ENCODE measurements around the gene PIK3CB. TPM values are rescaled to one million over a fixed set of nuclear protein-coding genes. Genes with fewer than 3 reads are reported as not detected.
"Not testable (repeated sequence)": the region's sequence is repeated elsewhere in the genome, so short reads cannot be mapped to it uniquely, and the experiment has no call there.

The PIK3CB gene
- total and polyA plus RNA-seq, 4 donors: 8.0 to 29.8 (median 19.3) TPM

DNA sequence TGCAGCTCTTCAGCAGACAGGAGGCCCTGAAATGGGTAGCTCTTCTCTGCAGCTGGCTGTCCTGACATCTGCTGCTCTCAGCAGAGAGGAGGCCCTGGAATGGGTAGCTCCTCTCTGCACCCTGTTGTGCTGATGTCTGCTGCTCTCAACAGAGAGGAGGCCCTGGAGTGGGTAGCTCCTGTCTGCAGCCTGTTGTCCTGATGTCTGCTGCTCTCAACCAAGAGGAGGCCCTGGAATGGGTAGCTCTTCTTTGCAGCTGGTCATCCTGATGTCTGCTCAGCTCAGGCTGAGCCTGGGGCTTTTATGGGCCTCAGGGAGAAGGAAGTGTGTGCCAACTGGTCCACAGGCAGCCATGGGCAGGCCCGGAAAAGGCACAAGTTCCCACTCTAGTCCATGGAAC lies 66.6 kb downstream of the PIK3CB start:
- Histone ChIP-seq H3K9me3 (ENCODE audit: control insufficient read depth, low read length) (no peaks in the 10 kb centered on the region), H3K4me3 (ENCODE audit: low read length in 2 of 2) (no peak overlapping the region), H3K27me3 (ENCODE audit: control insufficient read depth in 1 of 2, insufficient read depth in 2 of 2, low read length in 1 of 2) (no peaks in the 10 kb centered on the region), H3K27ac (ENCODE audit: low read depth in 1 of 2, low read length in 2 of 2) (no peak overlapping the region), H3K4me1 (ENCODE audit: control insufficient read depth in 1 of 2, insufficient read depth in 2 of 2, low read length in 2 of 2) (peaks cover 0 to 3% of the 10 kb centered on the region in 2 donors), H3K36me3 (ENCODE audit: control insufficient read depth in 1 of 2, insufficient read depth in 2 of 2, low read length in 1 of 2) (no peaks in the 10 kb centered on the region)
- DNase-seq (no peak), ATAC-seq (ENCODE audit: low FRiP score) (no peak)
- 96 to 100% methylated on average over 1 of the region's 1 CpG for WGBS, 2 donors
- intact Hi-C loops (cut with DNase I): no loop called here

DNA sequence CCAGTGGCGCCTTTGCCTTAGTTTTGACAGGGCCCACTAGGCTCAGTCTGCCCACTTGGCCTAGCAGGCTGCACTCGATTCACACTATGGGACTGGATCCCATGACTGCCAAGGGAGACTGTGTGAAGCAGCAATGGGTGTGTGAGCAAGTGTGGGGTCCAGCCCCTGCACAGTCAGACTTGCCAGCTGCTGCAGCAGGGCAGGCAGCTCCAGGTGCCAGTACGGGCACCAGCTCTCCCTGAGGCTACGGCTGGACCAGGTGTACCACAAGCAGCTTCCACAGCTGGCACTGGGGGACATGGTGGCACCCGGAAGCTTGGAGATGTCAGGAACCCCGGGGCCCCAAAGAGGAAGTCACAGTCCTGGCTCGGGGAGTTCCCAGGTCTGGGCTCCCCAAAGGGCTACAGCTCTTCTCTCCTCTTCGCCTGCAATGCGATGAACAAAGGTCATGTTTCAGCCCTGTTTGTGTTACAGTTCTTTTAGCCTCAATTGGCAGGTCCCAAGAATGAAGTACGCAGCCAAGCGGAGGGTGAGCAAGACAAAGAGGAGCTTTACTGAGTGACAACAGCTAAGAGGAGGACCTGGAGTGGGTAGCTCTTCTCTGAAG lies 67.1 kb downstream of the PIK3CB start:
- intact Hi-C loops (cut with DNase I): no loop called here
- H3K4me3 ChIP-seq (ENCODE audit: low read length in 2 of 2): no peak overlapping the region
- DNase-seq (no peak), ATAC-seq (ENCODE audit: low FRiP score) (no peak)
- H3K27me3 ChIP-seq (ENCODE audit: control insufficient read depth in 1 of 2, insufficient read depth in 2 of 2, low read length in 1 of 2): no peaks in the 10 kb centered on the region
- no peaks in the 10 kb centered on the region for H3K36me3 ChIP-seq (ENCODE audit: control insufficient read depth in 1 of 2, insufficient read depth in 2 of 2, low read length in 1 of 2)
- WGBS, 2 donors: 96 to 97% methylated on average over 11 of the region's 11 CpGs
- no peak overlapping the region for H3K27ac ChIP-seq (ENCODE audit: low read depth in 1 of 2, low read length in 2 of 2)
- peaks cover 0 to 3% of the 10 kb centered on the region in 2 donors for H3K4me1 ChIP-seq (ENCODE audit: control insufficient read depth in 1 of 2, insufficient read depth in 2 of 2, low read length in 2 of 2)
- no peaks in the 10 kb centered on the region for H3K9me3 ChIP-seq (ENCODE audit: control insufficient read depth, low read length)

DNA sequence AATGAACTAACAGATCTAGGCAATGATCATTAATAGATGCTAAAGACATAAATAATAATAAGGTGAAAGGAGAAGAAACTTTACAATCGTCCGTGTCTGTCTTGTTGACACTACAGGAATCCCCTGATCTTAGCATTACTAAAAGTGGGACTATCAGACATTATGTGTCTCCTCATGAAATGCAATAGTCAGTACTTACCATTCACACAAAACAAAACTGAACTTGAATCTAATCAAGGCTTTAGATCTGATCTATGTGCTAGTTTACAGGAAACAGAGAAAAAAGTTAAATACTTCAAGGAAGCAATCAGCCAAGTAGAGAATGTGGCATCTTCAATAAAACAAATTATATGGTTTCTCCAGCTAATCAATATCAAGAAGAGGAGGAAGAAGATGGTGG lies 73.7 kb downstream of the PIK3CB start:
- no peak for ATAC-seq (ENCODE audit: low FRiP score)
- H3K27me3 ChIP-seq (ENCODE audit: control insufficient read depth in 1 of 2, insufficient read depth in 2 of 2, low read length in 1 of 2): no peaks in the 10 kb centered on the region
- H3K4me1 ChIP-seq (ENCODE audit: control insufficient read depth in 1 of 2, insufficient read depth in 2 of 2, low read length in 2 of 2): no peaks in the 10 kb centered on the region
- no peak overlapping the region for H3K4me3 ChIP-seq (ENCODE audit: low read length in 2 of 2)
- no peaks in the 10 kb centered on the region for H3K9me3 ChIP-seq (ENCODE audit: control insufficient read depth, low read length)
- H3K27ac ChIP-seq (ENCODE audit: low read depth in 1 of 2, low read length in 2 of 2): no peak overlapping the region
- DNase-seq: no peak
- no peaks in the 10 kb centered on the region for H3K36me3 ChIP-seq (ENCODE audit: control insufficient read depth in 1 of 2, insufficient read depth in 2 of 2, low read length in 1 of 2)
- 95 to 96% methylated on average over 2 of the region's 2 CpGs for WGBS, 2 donors
- intact Hi-C loops (cut with DNase I): no loop called here

DNA sequence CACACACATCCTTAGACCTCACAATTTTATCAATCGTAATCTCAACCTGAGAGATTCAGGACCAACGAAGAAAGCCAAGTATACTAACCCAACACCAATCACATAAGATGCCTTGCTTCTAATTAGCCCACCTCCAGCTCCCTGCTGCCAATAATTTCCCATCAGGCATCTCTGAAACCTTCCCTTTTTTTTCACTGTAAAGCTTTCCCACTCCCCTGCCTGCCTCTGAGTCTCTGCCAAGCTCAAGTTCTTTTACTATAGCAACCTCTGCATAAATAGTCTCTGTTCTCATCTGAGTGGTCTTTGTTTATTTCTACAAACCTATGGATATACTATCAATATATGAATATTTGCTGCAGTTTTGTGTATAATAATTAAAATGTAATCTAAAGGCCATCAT lies 86.5 kb downstream of the PIK3CB start:
- intact Hi-C loops (cut with DNase I): no loop called here

DNA sequence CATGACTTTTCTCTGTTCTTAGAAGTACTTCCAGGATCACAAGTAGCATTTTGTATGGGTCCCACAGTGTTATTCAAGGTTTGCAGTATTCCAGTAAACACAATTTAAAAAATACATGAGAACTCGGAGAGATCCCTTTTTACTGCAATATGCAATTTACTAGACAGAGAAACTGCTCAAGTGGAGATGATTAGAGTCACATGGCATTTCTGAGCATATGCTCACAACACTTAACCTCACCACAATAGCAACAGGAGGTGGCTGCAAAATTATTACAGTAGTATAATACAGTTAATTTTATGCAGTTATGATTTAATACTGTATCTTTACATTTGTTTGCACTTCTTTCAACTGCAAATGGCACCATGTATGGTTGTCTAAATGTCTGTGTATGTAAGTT lies 87.5 kb downstream of the PIK3CB start:
- H3K4me1 ChIP-seq (ENCODE audit: control insufficient read depth in 1 of 2, insufficient read depth in 2 of 2, low read length in 2 of 2): no peaks in the 10 kb centered on the region
- WGBS, 2 donors: 83 to 89% methylated on average over 1 of the region's 1 CpG
- DNase-seq (no peak), ATAC-seq (ENCODE audit: low FRiP score) (no peak)
- H3K36me3 ChIP-seq (ENCODE audit: control insufficient read depth in 1 of 2, insufficient read depth in 2 of 2, low read length in 1 of 2): no peaks in the 10 kb centered on the region
- no peaks in the 10 kb centered on the region for H3K9me3 ChIP-seq (ENCODE audit: control insufficient read depth, low read length)
- no peak overlapping the region for H3K4me3 ChIP-seq (ENCODE audit: low read length in 2 of 2)
- H3K27ac ChIP-seq (ENCODE audit: low read depth in 1 of 2, low read length in 2 of 2): no peak overlapping the region
- intact Hi-C loops (cut with DNase I): no loop called here
- no peaks in the 10 kb centered on the region for H3K27me3 ChIP-seq (ENCODE audit: control insufficient read depth in 1 of 2, insufficient read depth in 2 of 2, low read length in 1 of 2)

More for the DNA sequence above, 86.5 kb downstream of the PIK3CB start:
- no peak overlapping the region for H3K4me3 ChIP-seq (ENCODE audit: low read length in 2 of 2)
- no peak overlapping the region for H3K27ac ChIP-seq (ENCODE audit: low read depth in 1 of 2, low read length in 2 of 2)
- H3K27me3 ChIP-seq (ENCODE audit: control insufficient read depth in 1 of 2, insufficient read depth in 2 of 2, low read length in 1 of 2): no peaks in the 10 kb centered on the region
- ATAC-seq (ENCODE audit: low FRiP score) (no peak), DNase-seq (no peak)
- no peaks in the 10 kb centered on the region for H3K9me3 ChIP-seq (ENCODE audit: control insufficient read depth, low read length)
- no peaks in the 10 kb centered on the region for H3K4me1 ChIP-seq (ENCODE audit: control insufficient read depth in 1 of 2, insufficient read depth in 2 of 2, low read length in 2 of 2)
- H3K36me3 ChIP-seq (ENCODE audit: control insufficient read depth in 1 of 2, insufficient read depth in 2 of 2, low read length in 1 of 2): no peaks in the 10 kb centered on the region
- 91 to 93% methylated on average over 2 of the region's 2 CpGs for WGBS, 2 donors

DNA sequence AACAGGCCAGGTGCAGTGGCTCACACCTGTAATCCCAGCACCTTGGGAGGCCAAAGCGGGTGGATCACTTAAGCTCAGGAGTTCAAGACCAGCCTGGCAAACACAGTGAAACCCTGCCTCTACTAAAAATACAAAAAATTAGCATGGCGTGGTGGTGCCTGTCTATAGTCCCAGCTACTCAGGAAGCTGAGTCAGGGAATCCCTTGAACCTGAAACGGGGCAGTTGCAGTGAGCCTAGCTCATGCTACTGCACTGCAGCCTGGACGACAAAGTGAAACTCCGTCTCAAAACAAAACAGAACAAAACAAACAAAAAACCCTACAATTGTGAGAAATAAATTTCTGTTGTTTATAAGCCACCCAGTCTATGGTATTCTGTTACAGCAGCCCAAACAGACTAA lies 94.7 kb downstream of the PIK3CB start:
- no peaks in the 10 kb centered on the region for H3K27me3 ChIP-seq (ENCODE audit: control insufficient read depth in 1 of 2, insufficient read depth in 2 of 2, low read length in 1 of 2)
- ATAC-seq (ENCODE audit: low FRiP score): no peak
- 82 to 88% methylated on average over 5 of the region's 5 CpGs for WGBS, 2 donors
- no peaks in the 10 kb centered on the region for H3K9me3 ChIP-seq (ENCODE audit: control insufficient read depth, low read length)
- no peak overlapping the region for H3K4me3 ChIP-seq (ENCODE audit: low read length in 2 of 2)
- no peaks in the 10 kb centered on the region for H3K4me1 ChIP-seq (ENCODE audit: control insufficient read depth in 1 of 2, insufficient read depth in 2 of 2, low read length in 2 of 2)
- intact Hi-C loops (cut with DNase I): no loop called here
- H3K36me3 ChIP-seq (ENCODE audit: control insufficient read depth in 1 of 2, insufficient read depth in 2 of 2, low read length in 1 of 2): no peaks in the 10 kb centered on the region
- no peak for DNase-seq
- no peak overlapping the region for H3K27ac ChIP-seq (ENCODE audit: low read depth in 1 of 2, low read length in 2 of 2)

DNA sequence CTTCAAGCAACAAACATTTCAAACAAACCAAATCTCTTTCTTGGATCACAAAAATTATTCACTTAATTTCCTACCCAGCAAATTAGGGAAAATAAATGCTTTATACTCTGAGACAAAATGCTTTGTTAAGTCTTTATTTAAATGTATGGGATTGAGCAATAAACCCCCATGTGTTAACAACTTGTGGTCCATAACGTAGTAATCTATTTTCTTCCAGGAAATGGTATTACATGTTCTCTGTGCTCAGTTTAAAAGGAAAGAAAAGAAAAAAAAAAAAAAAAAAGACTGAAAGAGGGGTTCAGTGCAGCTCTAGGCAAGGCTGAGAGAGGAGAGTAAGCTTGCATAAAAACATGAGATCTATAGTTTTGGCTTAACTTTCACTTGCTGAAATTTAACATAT lies 102.3 kb downstream of the PIK3CB start:
- ATAC-seq (ENCODE audit: low FRiP score) (no peak), DNase-seq (no peak)
- Histone ChIP-seq H3K36me3 (ENCODE audit: control insufficient read depth in 1 of 2, insufficient read depth in 2 of 2, low read length in 1 of 2) (no peaks in the 10 kb centered on the region), H3K27ac (ENCODE audit: low read depth in 1 of 2, low read length in 2 of 2) (no peak overlapping the region), H3K4me3 (ENCODE audit: low read length in 2 of 2) (no peak overlapping the region), H3K9me3 (ENCODE audit: control insufficient read depth, low read length) (no peaks in the 10 kb centered on the region), H3K4me1 (ENCODE audit: control insufficient read depth in 1 of 2, insufficient read depth in 2 of 2, low read length in 2 of 2) (peaks cover 0 to 2% of the 10 kb centered on the region in 2 donors), H3K27me3 (ENCODE audit: control insufficient read depth in 1 of 2, insufficient read depth in 2 of 2, low read length in 1 of 2) (no peaks in the 10 kb centered on the region)
- WGBS, 2 donors: 77 to 89% methylated on average over 1 of the region's 1 CpG
- intact Hi-C loops (cut with DNase I): no loop called here

DNA sequence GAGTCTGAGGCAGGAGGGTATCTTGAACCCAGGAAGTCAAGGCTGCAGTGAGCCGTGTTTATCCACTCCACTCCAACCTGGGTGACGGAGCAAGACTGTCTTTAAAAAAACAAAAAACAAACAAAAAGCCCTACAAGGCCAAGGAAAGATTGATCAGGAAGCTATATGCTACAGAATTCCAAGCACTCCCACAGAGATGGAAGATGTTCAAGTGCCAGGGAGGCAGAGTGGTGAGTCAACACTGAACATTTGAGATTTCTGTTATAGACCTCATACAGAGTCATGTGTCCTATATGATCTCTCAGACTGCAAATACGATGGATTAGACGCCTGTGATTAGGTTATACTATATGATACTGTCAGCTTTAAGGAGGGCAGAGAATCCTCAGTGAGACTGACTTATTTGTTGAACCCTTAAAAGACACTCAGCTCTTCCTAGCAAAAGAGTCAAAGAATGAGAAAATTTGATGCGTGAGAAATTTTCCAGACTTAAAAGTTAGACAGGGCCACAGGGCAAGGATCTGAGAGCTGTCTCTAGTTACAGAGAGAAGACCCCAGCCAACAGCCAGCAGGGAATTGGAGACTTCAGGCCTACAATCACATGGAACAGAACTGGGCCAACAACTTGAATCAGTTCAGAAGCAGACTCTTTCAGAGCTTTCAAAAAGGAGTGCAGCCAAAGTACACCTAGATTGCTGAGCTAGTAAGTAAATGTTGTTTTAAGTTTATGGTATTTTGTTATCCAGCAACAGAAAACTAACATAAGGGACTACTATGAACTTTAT lies 107.6 kb downstream of the PIK3CB start:
- 91 to 95% methylated on average over 5 of the region's 5 CpGs for WGBS, 2 donors

DNA sequence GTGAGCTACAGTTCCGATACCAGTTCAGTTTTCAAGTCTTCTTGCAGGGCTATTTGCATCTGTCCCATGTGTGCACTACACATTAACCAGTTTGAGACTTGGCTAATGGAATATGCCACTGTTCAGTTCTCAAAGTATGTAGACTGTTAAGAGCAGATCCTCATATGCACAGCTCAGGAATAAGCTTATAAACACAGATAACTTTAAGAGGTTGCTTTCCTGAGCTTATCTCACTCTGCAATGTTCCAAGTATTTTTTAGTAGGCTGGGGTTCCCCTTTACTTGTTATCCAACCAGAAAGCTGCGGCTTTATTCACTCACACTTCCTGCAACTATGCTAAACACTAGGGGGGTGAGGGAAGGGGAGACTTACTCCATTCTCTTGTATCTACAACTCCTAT lies 108.7 kb downstream of the PIK3CB start:
- 75 to 86% methylated on average over 2 of the region's 2 CpGs for WGBS, 2 donors
- H3K27ac ChIP-seq (ENCODE audit: low read depth in 1 of 2, low read length in 2 of 2); H3K9me3 ChIP-seq (ENCODE audit: control insufficient read depth, low read length); H3K4me1 ChIP-seq (ENCODE audit: control insufficient read depth in 1 of 2, insufficient read depth in 2 of 2, low read length in 2 of 2); H3K27me3 ChIP-seq (ENCODE audit: control insufficient read depth in 1 of 2, insufficient read depth in 2 of 2, low read length in 1 of 2); intact Hi-C loops (cut with DNase I); H3K36me3 ChIP-seq (ENCODE audit: control insufficient read depth in 1 of 2, insufficient read depth in 2 of 2, low read length in 1 of 2); H3K4me3 ChIP-seq (ENCODE audit: low read length in 2 of 2); DNase-seq; ATAC-seq (ENCODE audit: low FRiP score): not testable (repeated sequence)

More for the DNA sequence above, 107.6 kb downstream of the PIK3CB start:
- H3K4me3 ChIP-seq (ENCODE audit: low read length in 2 of 2): no peak overlapping the region
- H3K9me3 ChIP-seq (ENCODE audit: control insufficient read depth, low read length): no peaks in the 10 kb centered on the region
- no peaks in the 10 kb centered on the region for H3K27me3 ChIP-seq (ENCODE audit: control insufficient read depth in 1 of 2, insufficient read depth in 2 of 2, low read length in 1 of 2)
- H3K4me1 ChIP-seq (ENCODE audit: control insufficient read depth in 1 of 2, insufficient read depth in 2 of 2, low read length in 2 of 2): peaks cover 0 to 2% of the 10 kb centered on the region in 2 donors
- H3K27ac ChIP-seq (ENCODE audit: low read depth in 1 of 2, low read length in 2 of 2): no peak overlapping the region
- H3K36me3 ChIP-seq (ENCODE audit: control insufficient read depth in 1 of 2, insufficient read depth in 2 of 2, low read length in 1 of 2): peaks cover 0 to 3% of the 10 kb centered on the region in 2 donors
- intact Hi-C loops (cut with DNase I): no loop called here
- ATAC-seq (ENCODE audit: low FRiP score) (no peak), DNase-seq (no peak)
